ENCODE results near the gene PIEZO2.

PIEZO2 gene

GRCh38 chr18:10948421-10948820 lies 200.9 kb downstream of the PIEZO2 start:
- H3F3A ChIP-seq (ENCODE audit: insufficient read depth, low read length): no peaks in the 10 kb centered on the region
- H3K27me3 ChIP-seq (ENCODE audit: insufficient read depth, low read length): no peaks in the 10 kb centered on the region
- H3K79me2 ChIP-seq (ENCODE audit: insufficient read depth, low read length): no peaks in the 10 kb centered on the region
- peaks cover 23% of the 10 kb centered on the region for H3K9me3 ChIP-seq (ENCODE audit: low read length)
- H3K36me3 ChIP-seq (ENCODE audit: insufficient read depth, low read length): peaks cover 4% of the 10 kb centered on the region; the same call in 1 of the 2 replicates
- H3K4me1 ChIP-seq (ENCODE audit: insufficient read depth, low read length, severe bottlenecking): peaks cover 52% of the 10 kb centered on the region
- H2AFZ ChIP-seq (ENCODE audit: low read length): no peak overlapping the region
- H3K4me2 ChIP-seq (ENCODE audit: low read length): peak overlapping the region; percentile 60
- H3K9ac ChIP-seq (ENCODE audit: low read length): peak overlapping the region; percentile 71
- H3K27ac ChIP-seq (ENCODE audit: low read depth, low read length, poor library complexity, severe bottlenecking): peak overlapping the region; percentile 97
- peak overlapping the region; percentile 57 for H3K4me3 ChIP-seq (ENCODE audit: low read depth, low read length, poor library complexity, severe bottlenecking)
- TF ChIP-seq CTCF (IDR thresholded peaks at IDR 0.05; ENCODE audit: low read length) (no peak), EZH2 (IDR thresholded peaks at IDR 0.05; ENCODE audit: borderline replicate concordance, low read length) (no peak)
- H4K20me1 ChIP-seq (ENCODE audit: insufficient read depth, low read length): no peaks in the 10 kb centered on the region
- H3K9me2 ChIP-seq (ENCODE audit: low read depth, low read length): no peaks in the 10 kb centered on the region

- Histone ChIP-seq H3K9me3 (ENCODE audit: low read length) (peaks cover 23% of the 10 kb centered on the region), H3K27ac (ENCODE audit: low read depth, low read length, poor library complexity, severe bottlenecking) (no peak overlapping the region), H3F3A (ENCODE audit: insufficient read depth, low read length) (no peaks in the 10 kb centered on the region), H4K20me1 (ENCODE audit: insufficient read depth, low read length) (no peaks in the 10 kb centered on the region), H3K9me2 (ENCODE audit: low read depth, low read length) (no peaks in the 10 kb centered on the region), H2AFZ (ENCODE audit: low read length) (no peak overlapping the region), H3K36me3 (ENCODE audit: insufficient read depth, low read length) (peaks cover 4% of the 10 kb centered on the region; the same call in 1 of the 2 replicates), H3K9ac (ENCODE audit: low read length) (no peak overlapping the region), H3K4me3 (ENCODE audit: low read depth, low read length, poor library complexity, severe bottlenecking) (no peak overlapping the region), H3K79me2 (ENCODE audit: insufficient read depth, low read length) (no peaks in the 10 kb centered on the region), H3K4me1 (ENCODE audit: insufficient read depth, low read length, severe bottlenecking) (peaks cover 28% of the 10 kb centered on the region), H3K27me3 (ENCODE audit: insufficient read depth, low read length) (no peaks in the 10 kb centered on the region), H3K4me2 (ENCODE audit: low read length) (no peak overlapping the region)
- no peak for TF ChIP-seq EZH2 (IDR thresholded peaks at IDR 0.05; ENCODE audit: borderline replicate concordance, low read length)
- TF ChIP-seq CTCF (IDR thresholded peaks at IDR 0.05; ENCODE audit: low read length): no peak
Observed at GRCh38 chr18:10946058-10946457, 203.3 kb downstream of the PIEZO2 start.

GRCh38 chr18:10942998-10943397 lies 206.4 kb downstream of the PIEZO2 start:
- Histone ChIP-seq H3K36me3 (ENCODE audit: insufficient read depth, low read length) (peaks cover 4% of the 10 kb centered on the region; the same call in 1 of the 2 replicates), H3K4me3 (ENCODE audit: low read depth, low read length, poor library complexity, severe bottlenecking) (no peak overlapping the region), H3K9ac (ENCODE audit: low read length) (no peak overlapping the region), H3K4me1 (ENCODE audit: insufficient read depth, low read length, severe bottlenecking) (peaks cover 5% of the 10 kb centered on the region), H3K27me3 (ENCODE audit: insufficient read depth, low read length) (no peaks in the 10 kb centered on the region), H3K79me2 (ENCODE audit: insufficient read depth, low read length) (no peaks in the 10 kb centered on the region), H3F3A (ENCODE audit: insufficient read depth, low read length) (no peaks in the 10 kb centered on the region), H4K20me1 (ENCODE audit: insufficient read depth, low read length) (no peaks in the 10 kb centered on the region), H3K4me2 (ENCODE audit: low read length) (no peak overlapping the region), H2AFZ (ENCODE audit: low read length) (no peak overlapping the region), H3K9me3 (ENCODE audit: low read length) (peaks cover 23% of the 10 kb centered on the region), H3K9me2 (ENCODE audit: low read depth, low read length) (no peaks in the 10 kb centered on the region), H3K27ac (ENCODE audit: low read depth, low read length, poor library complexity, severe bottlenecking) (no peak overlapping the region)
- TF ChIP-seq EZH2 (IDR thresholded peaks at IDR 0.05; ENCODE audit: borderline replicate concordance, low read length): no peak
- no peak; the same call in 1 of the 2 replicates for TF ChIP-seq CTCF (IDR thresholded peaks at IDR 0.05; ENCODE audit: low read length)

All from OCI-LY1 (cell line).